ENCODE data around the gene CDON. TPM values are rescaled to one million over a fixed set of nuclear protein-coding genes. Genes with fewer than 3 reads are reported as not detected.

Gene CDON
- total RNA-seq, 4 donors from 2014 or later, result 14.2 to 40.9 (median 29.1) TPM

DNA sequence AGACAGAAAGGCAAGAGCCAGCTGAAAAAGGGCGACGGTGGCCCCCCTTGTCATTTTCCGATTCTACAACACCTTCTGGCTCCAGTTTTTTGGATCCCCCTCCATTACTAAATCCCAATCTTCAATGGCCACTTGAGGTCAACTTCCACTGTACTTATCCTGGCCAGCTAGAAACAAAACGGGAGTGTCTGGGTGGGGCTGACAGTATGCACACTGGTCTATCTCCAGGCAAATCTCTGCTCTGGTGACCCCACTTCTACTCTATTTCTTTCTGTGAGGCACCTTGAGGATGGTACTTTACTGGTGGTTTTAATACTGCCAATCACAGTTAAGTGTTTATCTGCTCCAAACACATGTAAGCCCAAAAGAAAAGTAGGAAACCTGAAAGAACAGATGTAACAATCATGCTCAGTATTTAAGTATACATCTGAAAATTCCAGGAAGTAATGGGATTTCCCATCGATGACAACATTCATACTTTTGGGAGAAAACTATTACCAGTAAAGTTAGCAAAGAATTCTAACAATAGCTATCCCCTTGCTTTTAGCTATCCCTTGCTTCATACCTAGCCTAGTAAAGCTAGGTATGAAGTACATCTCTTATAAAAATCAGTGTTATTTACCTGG is 16.0 kb downstream of the CDON start:
- no peak for TF ChIP-seq EP300 (IDR thresholded peaks at IDR 0.05)
- TF ChIP-seq POLR2AphosphoS5 (IDR thresholded peaks at IDR 0.05), result no peak
- TF ChIP-seq, protein P1, sequence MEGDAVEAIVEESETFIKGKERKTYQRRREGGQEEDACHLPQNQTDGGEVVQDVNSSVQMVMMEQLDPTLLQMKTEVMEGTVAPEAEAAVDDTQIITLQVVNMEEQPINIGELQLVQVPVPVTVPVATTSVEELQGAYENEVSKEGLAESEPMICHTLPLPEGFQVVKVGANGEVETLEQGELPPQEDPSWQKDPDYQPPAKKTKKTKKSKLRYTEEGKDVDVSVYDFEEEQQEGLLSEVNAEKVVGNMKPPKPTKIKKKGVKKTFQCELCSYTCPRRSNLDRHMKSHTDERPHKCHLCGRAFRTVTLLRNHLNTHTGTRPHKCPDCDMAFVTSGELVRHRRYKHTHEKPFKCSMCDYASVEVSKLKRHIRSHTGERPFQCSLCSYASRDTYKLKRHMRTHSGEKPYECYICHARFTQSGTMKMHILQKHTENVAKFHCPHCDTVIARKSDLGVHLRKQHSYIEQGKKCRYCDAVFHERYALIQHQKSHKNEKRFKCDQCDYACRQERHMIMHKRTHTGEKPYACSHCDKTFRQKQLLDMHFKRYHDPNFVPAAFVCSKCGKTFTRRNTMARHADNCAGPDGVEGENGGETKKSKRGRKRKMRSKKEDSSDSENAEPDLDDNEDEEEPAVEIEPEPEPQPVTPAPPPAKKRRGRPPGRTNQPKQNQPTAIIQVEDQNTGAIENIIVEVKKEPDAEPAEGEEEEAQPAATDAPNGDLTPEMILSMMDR (IDR thresholded peaks at IDR 0.05), result no peak
- TF ChIP-seq POLR2A (IDR thresholded peaks at IDR 0.05), result no peak
- WGBS, 2 donors (ENCODE audit: low coverage in 1 of 2), result 75 to 92% methylated on average over 3 to 5 of the region's 5 CpGs
- peaks cover 0 to 40% (median 6%) of the 10 kb centered on the region in 3 donors for H3K4me1 ChIP-seq
- H3K27ac ChIP-seq, result no peak overlapping the region
- no peaks in the 10 kb centered on the region for H3K9me3 ChIP-seq
- peaks cover 0 to 16% of the 10 kb centered on the region in 2 donors for H3K36me3 ChIP-seq
- ATAC-seq, result no peak
- no peaks in the 10 kb centered on the region for H3K27me3 ChIP-seq
- no peak overlapping the region for H3K4me3 ChIP-seq

GRCh38 chr11:126039485-126040271 is 23.0 kb downstream of the CDON start:
- WGBS, 2 donors (ENCODE audit: low coverage in 1 of 2), result 79 to 84% methylated on average over 7 to 8 of the region's 9 CpGs
- H3K27ac ChIP-seq, result peak overlapping the region in 2 of 4 donors; percentile 49 to 58

GRCh38 chr11:126035718-126036117 is 26.9 kb downstream of the CDON start:
- Histone ChIP-seq H3K27me3 (no peaks in the 10 kb centered on the region), H3K36me3 (no peaks in the 10 kb centered on the region), H3K4me1 (peaks cover 2 to 73% (median 7%) of the 10 kb centered on the region in 3 donors), H3K4me3 (no peak overlapping the region), H3K27ac (peak overlapping the region in 1 of 4 donors; percentile 66), H3K9me3 (no peaks in the 10 kb centered on the region)
- no peak for TF ChIP-seq EP300 (IDR thresholded peaks at IDR 0.05)
- no peak for TF ChIP-seq POLR2AphosphoS5 (IDR thresholded peaks at IDR 0.05)
- no peak for TF ChIP-seq POLR2A (IDR thresholded peaks at IDR 0.05)
- TF ChIP-seq, protein P1 (IDR thresholded peaks at IDR 0.05), result no peak
- WGBS, 2 donors (ENCODE audit: low coverage in 1 of 2), result 41 to 67% methylated on average over 2 to 5 of the region's 5 CpGs
- no peak for ATAC-seq

More at GRCh38 chr11:126039485-126040271, 23.0 kb downstream of the CDON start:
- ATAC-seq, result no peak
- Histone ChIP-seq H3K27me3 (no peaks in the 10 kb centered on the region), H3K36me3 (peaks cover 0 to 12% of the 10 kb centered on the region in 2 donors), H3K9me3 (no peaks in the 10 kb centered on the region), H3K4me1 (peaks cover 0 to 46% (median 2%) of the 10 kb centered on the region in 3 donors), H3K4me3 (no peak overlapping the region)
- TF ChIP-seq, protein P1 (IDR thresholded peaks at IDR 0.05), result no peak
- TF ChIP-seq EP300 (IDR thresholded peaks at IDR 0.05), result no peak
- no peak for TF ChIP-seq POLR2A (IDR thresholded peaks at IDR 0.05)
- no peak for TF ChIP-seq POLR2AphosphoS5 (IDR thresholded peaks at IDR 0.05)

DNA sequence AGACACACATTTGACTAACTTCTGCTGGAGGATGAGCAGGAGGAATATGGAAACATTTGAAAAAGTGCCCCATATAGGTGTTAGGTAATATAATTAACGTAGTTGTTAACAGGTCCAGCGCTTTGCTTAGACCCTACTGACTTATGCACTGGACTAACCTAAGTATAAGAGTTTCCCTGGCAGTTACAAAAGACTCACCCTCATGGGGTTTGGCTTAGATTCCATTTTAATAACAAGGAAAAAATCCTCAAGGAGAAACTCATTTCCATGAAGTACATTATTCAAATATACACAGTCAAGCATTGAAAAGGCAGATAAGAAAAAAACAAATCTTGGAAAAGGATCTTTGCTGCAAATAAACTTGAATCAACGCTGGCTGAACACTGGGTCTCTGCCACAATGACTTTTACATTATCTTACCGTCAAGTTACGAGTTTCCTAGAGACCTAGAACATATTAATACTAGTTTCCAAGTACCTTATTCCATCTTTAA is 27.7 kb downstream of the CDON start:
- TF ChIP-seq EP300 (IDR thresholded peaks at IDR 0.05) (no peak), POLR2AphosphoS5 (IDR thresholded peaks at IDR 0.05) (no peak), POLR2A (IDR thresholded peaks at IDR 0.05) (no peak)
- TF ChIP-seq, protein P1 (IDR thresholded peaks at IDR 0.05), result no peak
- H3K4me3 ChIP-seq, result no peak overlapping the region
- WGBS, 2 donors (ENCODE audit: low coverage in 1 of 2), result 20 to 43% methylated on average over 5 of the region's 5 CpGs
- H3K27me3 ChIP-seq, result no peaks in the 10 kb centered on the region
- peaks cover 2 to 77% (median 7%) of the 10 kb centered on the region in 3 donors for H3K4me1 ChIP-seq
- no peak for ATAC-seq
- no peaks in the 10 kb centered on the region for H3K9me3 ChIP-seq
- no peaks in the 10 kb centered on the region for H3K36me3 ChIP-seq
- peak overlapping the region in 2 of 4 donors; percentile 51 to 66 for H3K27ac ChIP-seq
